Measurements from ENCODE around the gene GALNT17.
"Not testable (repeated sequence)": the region's sequence is repeated elsewhere in the genome, so short reads cannot be mapped to it uniquely, and the experiment has no call there.

The GALNT17 gene

DNA sequence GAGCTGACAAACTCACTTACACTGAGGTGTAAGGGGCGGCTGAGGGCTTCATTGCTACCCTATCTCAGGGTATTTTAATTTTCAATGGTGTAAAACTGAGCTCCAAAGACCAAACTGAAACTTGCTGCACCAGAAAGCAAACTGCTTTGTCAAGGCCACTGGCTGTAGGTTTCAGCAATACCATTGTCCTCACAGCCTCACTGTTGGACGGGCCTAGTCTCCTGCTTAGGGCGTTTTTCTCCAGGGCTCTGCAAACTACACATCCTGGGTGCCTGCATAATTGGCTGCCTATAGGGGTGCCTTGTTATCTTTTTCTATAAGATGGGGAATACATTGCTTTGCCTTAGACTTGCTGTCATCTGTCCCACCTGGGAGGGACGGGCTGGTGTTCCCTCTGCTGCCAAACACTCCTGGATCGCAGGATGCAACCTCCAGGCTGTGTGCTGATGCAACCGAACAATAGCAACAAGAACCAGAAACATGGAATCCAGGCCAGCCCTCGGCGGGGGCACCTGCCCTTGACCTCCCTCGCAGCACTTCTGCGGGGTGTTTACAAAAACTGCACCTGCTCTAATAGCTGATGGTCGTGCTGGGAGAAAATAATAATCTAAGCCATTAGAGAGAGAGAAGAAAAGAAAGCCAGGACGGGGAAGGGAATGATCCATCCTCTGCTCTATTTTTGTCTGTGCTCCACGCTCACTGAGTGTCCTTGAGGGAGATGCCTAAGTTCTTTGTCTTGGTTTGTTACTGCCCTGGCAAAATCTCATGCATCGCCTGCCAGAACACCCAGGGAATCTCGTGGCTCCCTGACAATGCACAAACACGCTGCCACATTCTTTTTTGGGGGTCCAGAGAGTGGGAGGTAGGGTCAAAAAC lies 104.5 kb downstream of the GALNT17 start:
- DNase-seq (ENCODE audit: low spot score), result no peak

DNA sequence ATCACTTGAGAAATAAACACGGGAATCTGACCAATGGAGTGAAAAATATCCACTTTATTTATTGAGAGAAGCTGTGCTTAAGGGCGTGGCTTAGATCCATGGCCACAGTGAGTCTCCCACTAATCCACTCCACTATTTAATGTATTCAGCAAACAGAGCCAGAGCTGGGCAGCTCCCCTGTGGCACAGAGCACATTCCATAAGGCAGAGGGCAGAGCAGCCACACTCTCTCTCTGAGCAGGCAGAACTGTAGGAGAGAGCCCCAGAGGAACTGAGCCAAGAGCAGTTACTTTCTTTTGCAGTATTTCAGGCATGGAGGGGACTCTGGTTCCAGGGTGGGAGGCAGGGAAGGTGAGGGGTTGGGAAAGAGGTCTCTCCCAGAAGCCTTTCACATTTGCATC lies 106.0 kb downstream of the GALNT17 start:
- DNase-seq (ENCODE audit: low spot score), result no peak

DNA sequence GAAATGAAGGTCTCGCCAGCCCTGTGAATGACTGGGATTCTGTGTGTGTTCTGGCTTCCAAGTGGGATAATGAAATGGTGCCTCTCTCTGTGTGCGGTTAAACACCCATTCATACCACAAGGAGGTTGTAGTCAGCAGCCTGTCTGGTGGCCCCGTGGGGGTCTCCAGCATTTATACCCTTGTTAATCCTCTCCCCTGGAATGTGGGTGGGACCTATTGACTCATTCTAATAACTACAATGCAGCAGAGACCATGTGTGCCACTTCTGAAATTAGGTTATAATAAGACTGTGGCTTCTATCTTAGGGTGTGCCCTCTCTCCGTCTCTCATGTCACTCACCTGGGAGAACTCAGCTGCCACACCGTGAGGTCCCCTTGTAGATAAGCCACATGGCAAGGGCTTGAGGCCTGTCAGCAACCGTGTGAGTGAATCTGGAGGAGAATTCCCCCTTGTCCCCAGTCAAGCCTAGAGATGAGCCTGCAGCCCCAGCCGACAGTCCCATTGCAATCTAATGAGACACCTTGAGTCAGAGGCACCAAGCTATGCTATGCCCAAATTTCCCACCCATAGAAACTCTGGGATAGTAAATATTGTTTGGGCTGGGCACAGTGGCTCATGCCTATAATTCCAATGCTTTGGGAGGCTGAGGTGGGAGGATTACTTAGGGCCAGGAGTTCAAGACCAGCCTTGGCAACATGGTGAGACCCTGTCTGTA lies 106.8 kb downstream of the GALNT17 start:
- no peak for DNase-seq (ENCODE audit: low spot score)

DNA sequence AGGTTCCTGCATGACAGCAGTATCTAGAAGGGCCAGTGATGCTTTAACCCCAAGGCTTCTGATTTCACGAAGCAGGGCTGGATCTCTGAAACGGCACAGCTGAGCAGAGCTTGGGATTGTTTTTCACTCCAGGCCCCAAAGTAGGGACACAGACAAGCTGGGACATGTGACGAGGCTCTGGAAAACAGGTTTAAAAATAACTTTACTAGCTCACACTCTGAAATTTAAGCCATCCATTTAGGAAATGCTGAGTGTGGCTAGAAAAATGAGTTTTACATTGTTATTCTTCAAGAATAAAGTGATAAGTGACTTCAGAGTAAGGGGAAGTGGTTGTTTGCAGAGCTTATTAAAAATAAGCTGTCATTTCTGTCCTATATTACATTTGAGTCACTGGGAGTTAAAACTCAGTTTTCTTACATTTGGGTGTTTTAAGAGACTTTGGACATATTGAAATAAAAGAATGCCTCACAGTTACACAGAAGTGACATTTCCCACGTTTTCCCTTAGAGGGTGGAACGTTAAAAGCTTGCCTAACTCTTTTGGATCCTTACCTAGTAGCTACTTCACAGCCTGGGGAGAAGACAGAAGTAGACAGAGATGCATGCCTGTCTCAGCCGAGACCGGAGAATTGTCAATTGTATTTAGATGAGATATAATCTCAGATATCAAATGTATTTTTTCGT lies 107.8 kb downstream of the GALNT17 start:
- DNase-seq (ENCODE audit: low spot score), result no peak

DNA sequence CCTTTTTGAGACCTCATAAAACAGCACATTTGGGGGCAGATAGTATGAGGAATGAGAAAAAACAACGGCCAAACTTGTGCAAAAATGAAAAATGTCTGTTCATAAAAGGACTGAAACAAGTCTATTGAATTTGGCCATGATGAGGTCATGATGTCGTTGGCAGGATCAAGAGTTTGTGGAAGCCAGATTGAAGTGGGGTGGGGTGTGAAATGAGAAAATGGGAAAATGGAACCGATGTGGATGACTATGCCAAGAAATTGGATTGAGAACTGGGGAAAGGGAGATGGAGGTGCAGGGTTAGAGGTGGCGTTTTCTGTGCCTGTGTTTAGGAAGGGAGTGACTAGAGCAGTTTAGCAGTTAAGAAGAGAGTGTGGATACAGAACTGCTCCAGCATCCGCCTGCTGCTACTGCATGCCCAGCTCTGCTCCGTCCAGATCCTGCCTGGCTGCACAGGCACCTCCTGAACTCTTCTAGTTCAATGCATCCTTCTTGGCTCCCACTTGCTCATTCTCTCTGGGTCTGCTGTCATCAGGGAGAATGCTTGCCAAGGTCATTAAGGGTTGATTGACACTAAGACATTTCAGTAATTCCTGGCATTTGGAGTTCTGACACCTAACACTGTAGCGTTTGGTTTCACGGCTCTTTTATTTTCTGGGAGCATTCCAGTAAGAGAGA lies 111.9 kb downstream of the GALNT17 start:
- DNase-seq (ENCODE audit: low spot score), result no peak

DNA sequence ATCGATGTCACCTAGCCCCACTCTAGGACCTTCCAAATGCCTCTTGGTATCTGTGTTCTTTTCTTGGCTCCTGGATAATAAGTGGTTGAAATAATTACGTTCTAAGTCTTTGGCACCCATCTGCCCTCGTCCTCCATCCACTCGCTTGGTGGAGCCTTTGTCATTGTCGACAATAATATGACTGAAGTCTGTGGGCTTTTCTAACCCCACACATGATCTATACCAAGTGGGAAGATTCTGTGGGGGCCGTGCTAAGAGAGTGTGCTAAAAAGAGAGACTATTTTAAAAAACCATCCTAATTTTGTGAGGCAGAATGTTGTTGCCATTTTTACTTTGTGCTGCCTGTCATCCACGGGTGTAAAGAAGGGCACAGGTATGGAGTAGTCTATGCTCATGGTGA lies 113.1 kb downstream of the GALNT17 start:
- DNase-seq (ENCODE audit: low spot score), result no peak

DNA sequence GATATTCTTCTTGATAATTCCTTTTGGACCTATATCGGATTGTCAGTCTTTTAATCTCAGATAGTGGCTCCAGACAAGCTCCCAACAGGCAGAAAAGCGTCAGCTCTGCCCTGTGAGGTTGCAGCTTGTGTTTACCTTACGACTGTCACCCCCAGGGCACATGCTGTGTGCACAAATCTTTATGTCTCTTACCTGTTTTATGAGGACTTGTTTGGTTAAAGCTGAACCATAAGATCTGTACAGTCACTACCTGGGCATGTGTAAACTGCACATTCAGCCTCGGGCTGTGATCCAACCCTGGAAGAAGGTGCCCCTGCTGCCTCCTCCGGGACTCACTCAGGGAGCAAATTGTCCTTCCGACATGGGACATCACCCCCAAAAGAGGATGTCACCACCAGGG lies 119.8 kb downstream of the GALNT17 start:
- no peak for DNase-seq (ENCODE audit: low spot score)

DNA sequence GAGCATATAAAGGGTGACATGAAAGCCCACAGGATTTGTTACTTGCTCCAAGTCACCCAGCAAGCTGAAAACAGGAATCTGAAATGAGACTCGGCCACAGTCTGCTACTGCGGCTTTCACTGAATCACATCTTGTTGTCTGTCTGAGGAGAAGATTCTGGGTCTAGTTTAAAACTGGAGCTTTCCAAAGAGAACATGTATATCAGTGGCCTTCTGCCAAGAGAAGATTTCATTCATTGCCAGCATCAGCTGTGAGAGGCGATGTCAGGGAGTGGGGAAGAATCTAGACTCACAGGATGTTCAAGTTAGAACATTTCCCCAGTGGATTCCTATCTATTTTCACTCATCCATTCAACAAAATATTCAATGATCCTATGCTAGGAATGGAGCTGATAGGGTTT lies 122.8 kb downstream of the GALNT17 start:
- no peak for DNase-seq (ENCODE audit: low spot score)

DNA sequence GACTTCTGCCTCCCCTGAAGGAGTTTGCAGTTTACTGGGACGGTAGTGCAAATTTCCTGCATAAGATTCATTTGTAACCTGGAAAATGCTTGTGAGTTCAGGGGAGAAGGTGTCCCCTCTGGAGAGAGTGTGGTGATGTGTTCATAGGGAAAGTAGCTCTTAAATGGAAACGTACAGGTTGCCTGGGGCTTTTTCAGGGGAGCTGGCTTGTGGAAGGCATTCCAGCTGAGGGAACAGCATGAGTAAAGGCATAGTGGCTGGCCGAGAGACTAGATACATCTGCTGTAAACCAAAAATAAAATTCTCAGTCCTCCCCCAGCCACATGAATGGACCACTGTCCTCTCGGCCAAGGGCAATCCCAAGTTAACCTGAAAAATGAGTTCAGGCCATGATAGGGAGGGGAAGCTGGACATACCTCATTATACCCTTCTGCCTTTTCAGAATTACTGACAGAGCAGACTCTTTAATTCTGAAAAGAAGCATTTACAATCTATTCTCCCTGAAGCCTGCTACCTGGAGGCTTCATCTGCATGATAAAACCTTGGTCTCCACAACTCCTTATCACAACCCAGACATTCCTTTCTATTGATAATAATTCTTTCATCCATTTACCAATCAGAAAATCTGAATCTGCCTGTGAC lies 123.7 kb downstream of the GALNT17 start:
- DNase-seq (ENCODE audit: low spot score), result no peak

DNA sequence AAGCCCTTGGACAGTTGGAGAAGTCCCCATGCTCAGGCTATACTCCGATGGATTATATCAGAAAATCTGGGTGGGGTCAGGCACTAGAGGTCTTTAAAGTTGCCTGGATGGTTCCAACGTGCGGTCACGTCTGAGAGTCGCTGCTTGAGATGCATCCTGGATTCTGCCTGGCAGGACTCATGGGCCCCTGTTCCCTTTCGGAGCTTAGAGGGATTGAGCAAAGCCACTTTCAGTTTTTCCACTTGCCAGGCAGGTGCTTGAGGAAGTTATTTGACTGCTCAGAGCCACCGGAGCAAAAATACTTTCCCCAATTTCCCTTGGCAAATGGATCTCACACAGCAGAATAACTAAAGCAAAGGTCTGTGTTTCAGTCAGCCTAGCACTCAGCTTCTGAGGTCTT lies 129.1 kb downstream of the GALNT17 start:
- no peak for DNase-seq (ENCODE audit: low spot score)

DNA sequence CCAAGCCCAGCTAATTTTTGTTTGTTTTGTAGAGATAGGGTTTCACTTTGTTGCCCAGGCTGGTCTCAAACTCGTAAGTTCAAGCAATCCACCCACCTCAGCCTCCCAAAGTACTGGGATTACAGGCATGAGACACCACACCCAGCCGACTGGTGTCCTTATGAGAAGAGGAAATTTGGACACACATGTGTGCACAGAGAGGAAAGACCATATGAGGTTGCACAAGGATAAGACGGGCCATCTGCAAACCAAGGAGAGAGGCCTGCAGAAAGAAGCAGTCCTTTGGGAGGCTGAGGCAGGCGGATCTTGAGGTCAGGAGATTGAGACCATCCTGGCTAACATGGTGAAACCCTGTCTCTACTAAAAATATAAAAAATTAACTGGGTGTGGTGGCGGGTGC lies 130.9 kb downstream of the GALNT17 start:
- DNase-seq (ENCODE audit: low spot score), result not testable (repeated sequence)

DNA sequence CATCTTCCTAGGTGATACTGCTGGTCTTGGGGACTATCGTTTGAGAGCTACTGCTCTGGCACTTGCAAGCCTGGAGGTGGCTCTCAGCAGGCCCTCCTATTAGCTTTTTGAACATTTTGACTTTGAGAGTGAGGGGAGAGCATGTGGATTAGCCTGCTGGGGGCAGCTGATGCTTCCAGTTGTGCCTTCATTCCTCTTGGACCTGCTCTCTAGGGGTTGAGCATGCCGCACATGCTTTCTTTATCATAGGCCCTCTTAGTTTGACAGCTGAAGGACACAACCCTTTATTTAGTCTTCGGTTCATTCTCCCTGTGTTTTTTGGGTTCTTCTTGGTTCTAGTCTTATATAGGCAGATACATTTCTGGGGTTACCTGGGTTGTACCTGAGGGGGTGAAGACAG lies 132.1 kb downstream of the GALNT17 start:
- DNase-seq (ENCODE audit: low spot score), result no peak

DNA sequence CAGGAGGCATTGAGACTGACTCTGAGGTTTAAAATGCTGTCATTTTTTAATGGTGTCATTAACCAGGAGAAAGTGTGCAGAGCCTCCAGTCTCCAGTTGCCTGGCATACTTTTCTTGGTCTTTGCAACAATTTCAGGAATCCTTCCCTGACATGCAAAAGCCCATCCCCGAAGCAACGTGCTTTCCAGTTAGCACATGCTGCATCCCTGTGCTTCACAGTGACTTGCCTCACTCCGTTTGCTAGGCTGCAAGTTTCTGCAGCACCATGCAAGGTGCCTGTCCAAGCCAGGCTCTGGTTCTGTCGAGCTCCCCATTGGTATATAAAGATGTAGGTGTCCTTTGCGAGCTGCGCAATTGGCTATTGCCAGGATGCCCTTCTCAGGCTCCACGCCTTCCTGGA lies 135.0 kb downstream of the GALNT17 start:
- DNase-seq (ENCODE audit: low spot score), result no peak

DNA sequence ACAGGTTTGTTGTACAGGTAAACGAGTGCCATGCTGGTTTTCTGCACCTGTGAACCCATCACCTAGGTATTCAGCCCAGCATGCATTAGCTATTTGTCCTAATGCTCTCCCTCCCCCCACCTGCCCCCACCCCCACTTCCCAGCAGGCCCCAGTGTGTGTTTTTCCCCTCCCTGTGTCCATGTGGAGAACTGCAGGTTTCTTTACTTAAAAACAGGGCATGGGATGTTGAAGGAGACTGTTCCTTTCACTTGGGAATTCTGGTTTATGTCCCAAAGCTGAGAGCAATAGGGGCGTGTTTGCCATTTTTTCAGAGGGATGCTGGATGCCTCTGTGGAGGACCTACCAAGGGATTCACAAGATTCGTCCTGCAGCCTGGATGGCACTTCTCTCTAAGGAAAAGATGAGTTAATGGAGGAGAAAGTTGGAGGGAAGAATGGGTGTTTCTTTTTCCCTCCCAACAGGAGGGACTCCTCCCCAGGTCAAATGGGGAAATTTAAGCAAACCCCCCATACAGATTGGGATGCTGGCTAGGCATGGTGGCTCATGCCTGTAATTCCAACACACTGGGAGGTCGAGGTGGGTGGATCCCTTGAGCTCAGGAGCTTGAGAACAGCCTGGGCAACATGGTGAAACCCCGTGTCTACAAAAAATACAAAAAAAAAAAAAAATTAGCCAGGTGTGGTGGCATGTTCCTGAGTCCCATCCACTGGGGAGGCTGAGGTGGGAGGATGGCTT lies 136.0 kb downstream of the GALNT17 start:
- DNase-seq (ENCODE audit: low spot score), result no peak

DNA sequence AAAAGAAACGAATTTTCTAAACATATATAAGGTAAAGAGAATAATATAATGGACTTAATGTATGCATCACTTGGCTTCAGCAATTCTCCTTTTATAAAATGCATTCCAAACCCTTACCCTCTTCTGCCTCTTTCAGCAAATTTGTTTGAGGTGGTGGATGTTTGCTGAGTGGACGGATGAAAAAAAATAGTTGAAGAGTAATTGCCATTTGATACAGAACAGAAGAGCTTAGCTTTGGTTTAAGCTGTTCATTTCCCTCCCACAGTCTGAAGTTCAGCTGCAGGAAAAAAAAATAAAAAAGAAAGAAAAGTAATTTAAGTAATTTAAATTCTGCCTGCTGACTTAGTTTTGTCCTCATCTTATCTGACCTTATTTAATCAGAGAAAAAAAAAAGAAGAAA lies 138.6 kb downstream of the GALNT17 start:
- no peak for DNase-seq (ENCODE audit: low spot score)

DNA sequence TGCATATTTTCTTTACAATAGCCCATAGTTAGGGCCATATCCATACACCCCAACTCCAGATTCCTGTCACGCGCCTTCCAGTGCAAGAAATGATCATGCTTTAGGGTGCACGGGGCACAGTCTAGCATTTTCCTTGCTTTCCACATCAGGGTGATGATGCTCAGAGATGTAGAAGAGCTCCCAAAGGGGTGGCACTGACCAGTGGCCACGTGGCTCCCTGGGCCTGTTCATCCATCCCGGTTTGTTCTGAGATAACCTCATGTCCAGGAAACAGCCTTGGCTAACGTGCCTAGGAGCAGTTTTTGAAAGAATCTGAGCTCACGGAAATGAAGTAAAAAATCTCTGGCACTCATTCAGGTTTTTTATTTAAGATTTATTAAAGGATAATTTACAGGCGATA lies 139.3 kb downstream of the GALNT17 start:
- DNase-seq (ENCODE audit: low spot score), result no peak

DNA sequence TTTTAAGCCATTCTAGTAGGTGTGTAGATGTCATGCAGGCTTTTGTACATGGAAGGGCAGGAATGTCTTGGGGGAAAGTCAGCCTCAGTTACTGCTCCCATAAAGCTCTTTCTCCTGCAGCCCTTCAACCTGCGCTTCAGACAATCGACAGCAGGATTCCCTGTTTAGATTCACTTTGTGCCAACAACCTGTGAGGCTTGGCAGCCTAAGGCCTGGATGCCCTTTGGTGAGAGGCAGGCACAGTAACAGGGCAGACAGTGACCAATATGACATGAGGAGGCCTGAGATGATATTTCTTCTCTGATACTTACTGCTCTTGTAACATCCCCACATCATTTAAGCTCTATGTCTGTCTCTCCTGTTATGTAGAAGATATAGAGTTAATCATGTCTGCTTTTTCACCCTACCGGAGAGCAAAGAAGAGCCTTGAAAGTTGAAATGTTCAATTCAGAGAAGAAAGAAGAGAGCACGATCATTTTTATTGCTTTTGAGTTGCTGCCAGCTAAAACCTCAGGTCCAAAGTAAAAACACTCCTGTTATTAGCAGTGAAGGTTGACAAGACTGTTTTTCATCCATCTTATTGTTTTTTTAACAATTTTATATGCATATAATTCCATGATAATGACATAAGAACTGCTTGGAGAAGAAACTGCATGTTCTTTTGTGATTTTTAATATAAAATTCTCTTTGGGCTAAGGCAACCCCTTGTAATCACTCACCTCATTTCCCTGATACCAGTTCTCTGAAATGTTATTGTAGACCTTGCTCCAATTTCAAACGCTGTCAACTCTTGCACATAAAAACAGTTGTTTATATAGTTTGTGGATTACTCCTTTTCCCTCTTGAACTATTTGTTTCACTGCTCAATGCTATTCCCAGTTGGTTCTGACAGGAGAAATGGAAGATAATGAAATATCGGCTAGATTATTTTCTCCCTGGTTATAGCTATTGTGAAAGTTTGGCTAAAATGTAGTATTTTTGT lies 140.9 kb downstream of the GALNT17 start:
- DNase-seq (ENCODE audit: low spot score), result no peak

DNA sequence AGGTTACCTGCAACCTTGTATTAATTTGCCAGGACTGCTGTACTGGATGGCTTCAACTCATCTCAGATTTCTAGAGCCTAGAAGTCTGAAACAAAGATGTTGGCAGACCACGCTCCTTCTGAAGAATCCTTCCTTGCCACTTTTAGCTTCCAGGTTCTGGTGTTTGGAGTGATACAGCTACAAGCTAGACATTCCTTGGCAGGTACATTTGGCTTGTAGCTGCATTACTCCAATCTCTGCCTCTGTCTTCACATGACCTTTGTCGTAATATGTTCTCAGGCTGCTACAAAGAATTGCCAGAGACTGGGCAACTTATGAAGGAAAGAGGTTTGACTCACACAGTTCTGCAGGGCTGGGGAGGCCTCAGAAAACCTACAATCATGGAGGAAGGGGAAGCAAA lies 146.3 kb downstream of the GALNT17 start:
- no peak for DNase-seq (ENCODE audit: low spot score)

DNA sequence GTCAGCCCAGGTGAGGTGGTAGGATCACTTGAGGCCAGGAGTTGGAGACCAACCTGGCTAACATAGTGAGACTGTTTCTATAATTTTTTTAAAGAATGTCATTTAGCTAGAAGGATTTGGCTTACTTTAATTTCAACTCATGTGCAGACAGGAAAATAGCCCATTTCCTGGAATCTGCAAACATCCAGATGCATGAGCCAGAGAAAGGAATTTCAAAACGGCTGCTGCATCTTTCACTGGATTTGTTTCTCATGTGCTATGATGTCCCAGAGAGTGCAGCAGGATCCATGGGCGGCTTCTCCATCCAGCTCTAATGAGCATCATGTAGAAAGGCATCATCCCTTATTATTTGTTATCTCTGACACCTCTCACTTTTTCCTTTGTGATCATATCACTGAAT lies 149.3 kb downstream of the GALNT17 start:
- DNase-seq (ENCODE audit: low spot score), result no peak

DNA sequence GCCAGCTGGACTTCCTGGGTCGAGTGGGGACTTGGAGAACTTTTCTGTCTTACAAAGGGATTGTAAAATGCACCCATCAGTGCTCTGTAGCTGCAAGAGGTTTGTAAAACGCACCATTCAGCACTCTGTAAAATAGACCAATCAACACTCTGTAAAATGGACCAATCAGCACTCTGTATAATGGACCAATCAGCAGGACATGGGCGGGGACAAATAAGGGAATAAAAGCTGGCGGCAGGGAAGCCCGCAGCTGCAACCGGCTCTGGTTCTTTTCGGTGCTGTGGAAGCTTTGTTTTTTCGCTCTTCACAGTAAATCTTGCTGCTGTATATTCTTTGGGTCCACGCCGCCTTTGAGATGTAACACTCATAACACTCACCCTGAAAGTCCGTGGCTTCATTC lies 151.9 kb downstream of the GALNT17 start:
- no peak for DNase-seq (ENCODE audit: low spot score)

Data from HuH-7.5 (cell line).